ENCODE results near the gene GUCY1A2.

DNA sequence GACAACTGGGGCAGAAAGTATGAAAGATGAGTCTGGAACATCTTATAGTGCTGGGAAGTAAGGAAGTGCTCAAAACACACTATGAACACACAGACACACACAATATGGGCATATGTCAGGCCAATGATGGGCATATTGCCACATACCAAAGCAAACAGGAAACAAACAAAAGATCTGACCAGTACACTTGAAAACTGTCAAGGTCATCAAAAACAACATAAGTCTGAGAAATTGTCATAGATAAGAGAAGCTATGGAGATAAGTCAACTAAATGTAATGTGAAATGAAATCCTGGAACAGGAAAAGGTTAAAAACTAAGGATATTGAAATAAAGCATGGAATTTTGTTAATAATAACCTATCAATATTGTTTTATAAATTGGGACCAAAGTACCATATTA is 46.4 kb downstream of the GUCY1A2 start:
- TF ChIP-seq, protein P1, sequence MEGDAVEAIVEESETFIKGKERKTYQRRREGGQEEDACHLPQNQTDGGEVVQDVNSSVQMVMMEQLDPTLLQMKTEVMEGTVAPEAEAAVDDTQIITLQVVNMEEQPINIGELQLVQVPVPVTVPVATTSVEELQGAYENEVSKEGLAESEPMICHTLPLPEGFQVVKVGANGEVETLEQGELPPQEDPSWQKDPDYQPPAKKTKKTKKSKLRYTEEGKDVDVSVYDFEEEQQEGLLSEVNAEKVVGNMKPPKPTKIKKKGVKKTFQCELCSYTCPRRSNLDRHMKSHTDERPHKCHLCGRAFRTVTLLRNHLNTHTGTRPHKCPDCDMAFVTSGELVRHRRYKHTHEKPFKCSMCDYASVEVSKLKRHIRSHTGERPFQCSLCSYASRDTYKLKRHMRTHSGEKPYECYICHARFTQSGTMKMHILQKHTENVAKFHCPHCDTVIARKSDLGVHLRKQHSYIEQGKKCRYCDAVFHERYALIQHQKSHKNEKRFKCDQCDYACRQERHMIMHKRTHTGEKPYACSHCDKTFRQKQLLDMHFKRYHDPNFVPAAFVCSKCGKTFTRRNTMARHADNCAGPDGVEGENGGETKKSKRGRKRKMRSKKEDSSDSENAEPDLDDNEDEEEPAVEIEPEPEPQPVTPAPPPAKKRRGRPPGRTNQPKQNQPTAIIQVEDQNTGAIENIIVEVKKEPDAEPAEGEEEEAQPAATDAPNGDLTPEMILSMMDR (conservative IDR thresholded peaks at IDR 0.05) = no peak
- TF ChIP-seq ZFX (IDR thresholded peaks at IDR 0.05) = no peak
